Left cardiac atrium (tissue), 4 donors: ENCODE data around the gene MAGI2. TPM values are rescaled to one million over a fixed set of nuclear protein-coding genes. Genes with fewer than 3 reads are reported as not detected.
"Not testable (repeated sequence)": the region's sequence is repeated elsewhere in the genome, so short reads cannot be mapped to it uniquely, and the experiment has no call there.

Experiments used
- ATAC-seq, 2 donors: fragments of 200-7000 bp; cut with Tn5 transposase; one replicate each; pipeline ENCODE4 v1.9.1; 2020; ENCODE audit warnings: mild to moderate bottlenecking in 2 of 2, moderate library complexity in 2 of 2
- DNase-seq: peaks from one replicate; pipeline ENCODE4 v3.0.0-alpha.2; 2020
- intact Hi-C, 2 donors: fragments of 100-400 bp; cut with DNase I; formaldehyde crosslinking; loops; one replicate each; pipeline versions ENCODE4 v1.14.1 to v1.15.1; 2022 to 2023
- total RNA-seq, 2 donors: library from RNA; stranded (reverse); fragmentation: NEBNext Ultra II Directional; extraction: Animal tissue kit (Norgen Biotek cat#: 25700); gene quantifications; one replicate each; pipeline ENCODE4 v1.2.1, GENCODE V29; 2021
- donor health status: DM: no; HTN: yes; CAD: no.
- donor health status: DM: no; HTN: yes; CAD: no; lungs with severe emphysema.
- donor health status: DM: yes; HTN: yes; CAD: no.
- donor health status: Dilated cardiomyopathy.

Gene MAGI2
- total RNA-seq, 2 donors from 2014 or later, result 7.2 to 8.7 TPM

GRCh38 chr7:78510580-78511188 is 942.8 kb downstream of the MAGI2 start:
- ATAC-seq, result peak in 1 of 2 donors; percentile 53
- intact Hi-C loops, result loop anchor here in 1 of 2 donors (5.0 kb wide), 1 partner anchor 667 kb away; no protein-coding TSS in a partner anchor
- DNase-seq, result peak; percentile 24

GRCh38 chr7:78503301-78503700 is 950.2 kb downstream of the MAGI2 start:
- ATAC-seq, intact Hi-C loops: not testable (repeated sequence)

GRCh38 chr7:78501064-78501463 is 952.4 kb downstream of the MAGI2 start:
- intact Hi-C loops, result no loop called here
- no peak for DNase-seq
- no peak for ATAC-seq

More at GRCh38 chr7:78503301-78503700, 950.2 kb downstream of the MAGI2 start:
- DNase-seq, result not testable (repeated sequence)

GRCh38 chr7:78499971-78500370 is 953.5 kb downstream of the MAGI2 start:
- ATAC-seq (no peak), DNase-seq (no peak)
- intact Hi-C loops, result no loop called here

- no peak for ATAC-seq
- intact Hi-C loops, result no loop called here
- no peak for DNase-seq
Measured at GRCh38 chr7:78499283-78499682, 954.2 kb downstream of the MAGI2 start.

GRCh38 chr7:78497728-78498427 is 955.6 kb downstream of the MAGI2 start:
- DNase-seq (no peak), ATAC-seq (no peak)
- intact Hi-C loops, result no loop called here

- intact Hi-C loops, result no loop called here
- no peak for ATAC-seq
Measured at GRCh38 chr7:78496096-78496630, 957.3 kb downstream of the MAGI2 start.

GRCh38 chr7:78493401-78493800 is 960.1 kb downstream of the MAGI2 start:
- intact Hi-C loops, result no loop called here
- ATAC-seq, result no peak

More at GRCh38 chr7:78496096-78496630, 957.3 kb downstream of the MAGI2 start:
- DNase-seq, result no peak

GRCh38 chr7:78492146-78492545 is 961.3 kb downstream of the MAGI2 start:
- ATAC-seq (no peak), DNase-seq (no peak)
- intact Hi-C loops, result no loop called here

More at GRCh38 chr7:78493401-78493800, 960.1 kb downstream of the MAGI2 start:
- no peak for DNase-seq

- intact Hi-C loops, result no loop called here
- DNase-seq, result no peak
- ATAC-seq, result no peak
Measured at GRCh38 chr7:78490524-78490923, 962.9 kb downstream of the MAGI2 start.

- DNase-seq, result no peak
- intact Hi-C loops, result no loop called here
- ATAC-seq, result peak in 1 of 2 donors; percentile 27
Measured at GRCh38 chr7:78489476-78490240, 963.8 kb downstream of the MAGI2 start.

- ATAC-seq, result no peak
- no peak for DNase-seq
Measured at GRCh38 chr7:78487464-78487863, 966.0 kb downstream of the MAGI2 start.

GRCh38 chr7:78479348-78479747 is 974.1 kb downstream of the MAGI2 start:
- DNase-seq (no peak), ATAC-seq (no peak)
- intact Hi-C loops, result no loop called here

More at GRCh38 chr7:78487464-78487863, 966.0 kb downstream of the MAGI2 start:
- intact Hi-C loops, result no loop called here

GRCh38 chr7:78476851-78477405 is 976.5 kb downstream of the MAGI2 start:
- intact Hi-C loops, result no loop called here
- no peak for ATAC-seq
- no peak for DNase-seq

GRCh38 chr7:78473571-78474301 is 979.7 kb downstream of the MAGI2 start:
- no peak for ATAC-seq

GRCh38 chr7:78473021-78473420 is 980.4 kb downstream of the MAGI2 start:
- ATAC-seq, result no peak
- intact Hi-C loops, result no loop called here

More at GRCh38 chr7:78473571-78474301, 979.7 kb downstream of the MAGI2 start:
- intact Hi-C loops, result no loop called here
- DNase-seq, result no peak

GRCh38 chr7:78472519-78472918 is 980.9 kb downstream of the MAGI2 start:
- intact Hi-C loops, result no loop called here
- ATAC-seq, result no peak
- DNase-seq, result no peak

More at GRCh38 chr7:78473021-78473420, 980.4 kb downstream of the MAGI2 start:
- no peak for DNase-seq

GRCh38 chr7:78465894-78466293 is 987.6 kb downstream of the MAGI2 start:
- intact Hi-C loops, result no loop called here
- no peak for DNase-seq
- no peak for ATAC-seq

GRCh38 chr7:78463039-78463438 is 990.4 kb downstream of the MAGI2 start:
- intact Hi-C loops, result no loop called here
- DNase-seq (no peak), ATAC-seq (no peak)
